T-helper 1 cell treated with Interleukin-12 subunit alpha and Interleukin-12 subunit beta and Interleukin-4 antibody, amounts not matched to agents 30 μg/mL and 1 μg/mL, for 36 hours (primary cell): Measurements from ENCODE around the gene FAM83E.
"Not testable (repeated sequence)": the region's sequence is repeated elsewhere in the genome, so short reads cannot be mapped to it uniquely, and the experiment has no call there.

Source experiments
- H3K27ac Mint-ChIP-seq: one replicate; pipeline ENCODE4 v1.8.0; 2021; ENCODE audit warnings: mild to moderate bottlenecking, mixed read lengths
- H3K27me3 Mint-ChIP-seq: one replicate; pipeline ENCODE4 v1.8.0; 2021; ENCODE audit warnings: low read depth, mixed read lengths
- H3K36me3 Mint-ChIP-seq: one replicate; pipeline ENCODE4 v1.8.0; 2021; ENCODE audit warnings: low read depth, mixed read lengths
- H3K4me1 Mint-ChIP-seq: one replicate; pipeline ENCODE4 v1.8.0; 2021; ENCODE audit warnings: low read depth, mixed read lengths
- H3K4me3 Mint-ChIP-seq: one replicate; pipeline ENCODE4 v1.8.0; 2021; ENCODE audit warnings: mild to moderate bottlenecking, moderate library complexity, mixed read lengths
- H3K9me3 Mint-ChIP-seq: one replicate; pipeline ENCODE4 v1.8.0; 2021; ENCODE audit warnings: mixed read lengths

The FAM83E gene

GRCh38 chr19:48614436-48615230 is at the start of gene FAM83E:
Gene FAM83E (minus strand): TSS chr19:48615076. CDS start chr19:48613372, 1,704 bp downstream.
- H3K4me3 Mint-ChIP-seq, result no peak within 1 kb of the TSS
- H3K4me1 Mint-ChIP-seq, result peaks cover 14% of the 10 kb centered on the region
- H3K36me3 Mint-ChIP-seq, result peaks cover 30% of the 10 kb centered on the region
- no peaks in the 10 kb centered on the region for H3K27me3 Mint-ChIP-seq
- H3K27ac Mint-ChIP-seq, result no peak within 1 kb of the TSS
- no peaks in the 10 kb centered on the region for H3K9me3 Mint-ChIP-seq

GRCh38 chr19:48664476-48664875 is 49.6 kb upstream of the FAM83E start:
- Mint-ChIP-seq H3K36me3 (peaks cover under 1% of the 10 kb centered on the region), H3K27me3 (peaks cover 3% of the 10 kb centered on the region), H3K9me3 (peaks cover under 1% of the 10 kb centered on the region), H3K4me3 (no peak overlapping the region), H3K27ac (no peak overlapping the region), H3K4me1 (peaks cover 9% of the 10 kb centered on the region)

- peaks cover 3% of the 10 kb centered on the region for H3K27me3 Mint-ChIP-seq
- peaks cover 9% of the 10 kb centered on the region for H3K4me1 Mint-ChIP-seq
- no peaks in the 10 kb centered on the region for H3K9me3 Mint-ChIP-seq
- H3K4me3 Mint-ChIP-seq, result no peak overlapping the region
- H3K27ac Mint-ChIP-seq, result no peak overlapping the region
- H3K36me3 Mint-ChIP-seq, result no peaks in the 10 kb centered on the region
Observed at GRCh38 chr19:48663667-48664066, 48.8 kb upstream of the FAM83E start.

- no peaks in the 10 kb centered on the region for H3K36me3 Mint-ChIP-seq
- H3K4me3 Mint-ChIP-seq, result no peak overlapping the region
- H3K27ac Mint-ChIP-seq, result no peak overlapping the region
- peaks cover 9% of the 10 kb centered on the region for H3K4me1 Mint-ChIP-seq
- H3K27me3 Mint-ChIP-seq, result peaks cover 6% of the 10 kb centered on the region
- H3K9me3 Mint-ChIP-seq, result no peaks in the 10 kb centered on the region
Observed at GRCh38 chr19:48661711-48662090, 46.8 kb upstream of the FAM83E start.

- H3K4me3 Mint-ChIP-seq, result peak overlapping the region; percentile 69
- peaks cover 9% of the 10 kb centered on the region for H3K4me1 Mint-ChIP-seq
- H3K9me3 Mint-ChIP-seq, result no peaks in the 10 kb centered on the region
- peak overlapping the region; percentile 96 for H3K27ac Mint-ChIP-seq
- peaks cover 6% of the 10 kb centered on the region for H3K27me3 Mint-ChIP-seq
- H3K36me3 Mint-ChIP-seq, result no peaks in the 10 kb centered on the region
Observed at GRCh38 chr19:48660852-48661710, 46.2 kb upstream of the FAM83E start.

GRCh38 chr19:48659768-48660167 is 44.9 kb upstream of the FAM83E start:
- Mint-ChIP-seq H3K9me3 (no peaks in the 10 kb centered on the region), H3K27ac (no peak overlapping the region), H3K36me3 (no peaks in the 10 kb centered on the region), H3K4me3 (no peak overlapping the region), H3K4me1 (peaks cover 9% of the 10 kb centered on the region), H3K27me3 (peaks cover 3% of the 10 kb centered on the region)

GRCh38 chr19:48658483-48658882 is 43.6 kb upstream of the FAM83E start:
- H3K4me1 Mint-ChIP-seq, result peaks cover 9% of the 10 kb centered on the region
- no peak overlapping the region for H3K27ac Mint-ChIP-seq
- H3K36me3 Mint-ChIP-seq, result no peaks in the 10 kb centered on the region
- H3K9me3 Mint-ChIP-seq, result no peaks in the 10 kb centered on the region
- H3K27me3 Mint-ChIP-seq, result peaks cover 3% of the 10 kb centered on the region
- no peak overlapping the region for H3K4me3 Mint-ChIP-seq

- H3K9me3 Mint-ChIP-seq, H3K27ac Mint-ChIP-seq, H3K36me3 Mint-ChIP-seq, H3K4me3 Mint-ChIP-seq, H3K4me1 Mint-ChIP-seq, H3K27me3 Mint-ChIP-seq: not testable (repeated sequence)
Observed at GRCh38 chr19:48657828-48658227, 43.0 kb upstream of the FAM83E start.

GRCh38 chr19:48656840-48657474 is 42.1 kb upstream of the FAM83E start:
- no peak overlapping the region for H3K4me3 Mint-ChIP-seq
- no peaks in the 10 kb centered on the region for H3K36me3 Mint-ChIP-seq
- peaks cover 10% of the 10 kb centered on the region for H3K4me1 Mint-ChIP-seq
- peaks cover 3% of the 10 kb centered on the region for H3K27me3 Mint-ChIP-seq
- no peak overlapping the region for H3K27ac Mint-ChIP-seq
- H3K9me3 Mint-ChIP-seq, result no peaks in the 10 kb centered on the region

GRCh38 chr19:48654299-48655059 is 39.6 kb upstream of the FAM83E start:
- no peak overlapping the region for H3K27ac Mint-ChIP-seq
- no peak overlapping the region for H3K4me3 Mint-ChIP-seq
- H3K9me3 Mint-ChIP-seq, result no peaks in the 10 kb centered on the region
- no peaks in the 10 kb centered on the region for H3K36me3 Mint-ChIP-seq
- H3K27me3 Mint-ChIP-seq, result peaks cover 3% of the 10 kb centered on the region
- H3K4me1 Mint-ChIP-seq, result peaks cover 10% of the 10 kb centered on the region

GRCh38 chr19:48651683-48652048 is 36.8 kb upstream of the FAM83E start:
- Mint-ChIP-seq H3K36me3 (no peaks in the 10 kb centered on the region), H3K27ac (no peak overlapping the region), H3K9me3 (no peaks in the 10 kb centered on the region), H3K4me3 (no peak overlapping the region), H3K27me3 (no peaks in the 10 kb centered on the region), H3K4me1 (peaks cover 19% of the 10 kb centered on the region)

GRCh38 chr19:48650974-48651682 is 36.3 kb upstream of the FAM83E start:
- no peak overlapping the region for H3K27ac Mint-ChIP-seq
- no peak overlapping the region for H3K4me3 Mint-ChIP-seq
- H3K4me1 Mint-ChIP-seq, result peaks cover 19% of the 10 kb centered on the region

GRCh38 chr19:48648134-48648533 is 33.3 kb upstream of the FAM83E start:
- Mint-ChIP-seq H3K4me3 (peak overlapping the region; percentile 1), H3K4me1 (peaks cover 30% of the 10 kb centered on the region), H3K27me3 (no peaks in the 10 kb centered on the region)

More at GRCh38 chr19:48650974-48651682, 36.3 kb upstream of the FAM83E start:
- H3K36me3 Mint-ChIP-seq, result no peaks in the 10 kb centered on the region
- H3K9me3 Mint-ChIP-seq, result no peaks in the 10 kb centered on the region
- no peaks in the 10 kb centered on the region for H3K27me3 Mint-ChIP-seq

More at GRCh38 chr19:48648134-48648533, 33.3 kb upstream of the FAM83E start:
- Mint-ChIP-seq H3K27ac (peak overlapping the region; percentile 49), H3K36me3 (no peaks in the 10 kb centered on the region), H3K9me3 (no peaks in the 10 kb centered on the region)
